LNCaP clone FGC (cell line): Measurements from ENCODE around the gene CXCR3.

Experiments
- DNase-seq: peaks from one replicate; pipeline ENCODE4 v3.0.0-alpha.2; 2011; ENCODE audit warnings: low read depth
- H3K4me3 ChIP-seq: 2 replicates; pipeline ENCODE4 v1.5.1; 2011; ENCODE audit warnings: mild to moderate bottlenecking, low read depth, low read length, control low read depth
- CTCF ChIP-seq: IDR thresholded peaks from 2 replicates; pipeline ENCODE4 v1.5.1; 2012; ENCODE audit warnings: mild to moderate bottlenecking; ENCODE audit not compliant: control insufficient read depth, insufficient read depth; ENCODE audit errors: extremely low read depth

The CXCR3 gene

GRCh38 chrX:71586929-71587328 lies 31.4 kb downstream of the CXCR3 start:
- H3K4me3 ChIP-seq, result no peak overlapping the region
- DNase-seq, result no peak
- no peak for TF ChIP-seq CTCF

GRCh38 chrX:71581210-71581609 lies 37.1 kb downstream of the CXCR3 start:
- no peak for DNase-seq
- no peak overlapping the region for H3K4me3 ChIP-seq
- no peak for TF ChIP-seq CTCF

- TF ChIP-seq CTCF, result no peak
- DNase-seq, result no peak
- no peak overlapping the region for H3K4me3 ChIP-seq
Observed at GRCh38 chrX:71579990-71580380, 38.3 kb downstream of the CXCR3 start.

GRCh38 chrX:71579136-71579989 lies 38.9 kb downstream of the CXCR3 start:
- H3K4me3 ChIP-seq, result no peak overlapping the region
- DNase-seq, result no peak
- no peak for TF ChIP-seq CTCF

GRCh38 chrX:71578253-71579135 lies 39.8 kb downstream of the CXCR3 start, which contains the start of gene GCNA:
TSS of gene GCNA (plus strand) at chrX:71578437. CDS start at chrX:71580822, 2,385 bp downstream.
- H3K4me3 ChIP-seq, result no peak within 1 kb of the TSS
- no peak for DNase-seq
- TF ChIP-seq CTCF, result no peak

GRCh38 chrX:71577682-71578081 lies 40.6 kb downstream of the CXCR3 start:
- no peak for TF ChIP-seq CTCF
- H3K4me3 ChIP-seq, result no peak overlapping the region
- DNase-seq, result no peak
